WTC11 (cell line): ENCODE measurements around the gene MNAT1.

ENCODE experiments used
- AFF4 ChIP-seq: sonication (generic); formaldehyde crosslinking; IDR thresholded peaks from 2 replicates; pipeline ENCODE4 v1.8.1; 2023; ENCODE audit warnings: mild to moderate bottlenecking, missing genetic modification reagents, borderline replicate concordance
- CBFB ChIP-seq: sonication (generic); formaldehyde crosslinking; IDR thresholded peaks from 2 replicates; pipeline ENCODE4 v1.8.1; 2022; ENCODE audit warnings: mild to moderate bottlenecking, low read depth, missing genetic modification reagents
- CREM ChIP-seq: sonication (generic); formaldehyde crosslinking; IDR thresholded peaks from 2 replicates; pipeline ENCODE4 v1.8.1; 2022; ENCODE audit warnings: mild to moderate bottlenecking, missing genetic modification reagents, moderate library complexity
- CTCF ChIP-seq: fragments of 200-600 bp; IDR thresholded peaks from 2 replicates; pipeline ENCODE4 v1.8.0; 2022; ENCODE audit warnings: antibody characterized with exemption
- FOXP1 ChIP-seq: sonication (generic); formaldehyde crosslinking; IDR thresholded peaks from 2 replicates; pipeline ENCODE4 v1.8.0; 2022; ENCODE audit warnings: missing genetic modification reagents, mild to moderate bottlenecking, moderate library complexity, borderline replicate concordance
- GTF2I ChIP-seq: fragments of 250-450 bp; sonication (Bioruptor Pico); conservative IDR thresholded peaks from 2 replicates; pipeline ENCODE4 v1.4.0; 2021; ENCODE audit warnings: mild to moderate bottlenecking
- JUN ChIP-seq: sonication (generic); formaldehyde crosslinking; IDR thresholded peaks from 2 replicates; pipeline ENCODE4 v1.8.0; 2023; ENCODE audit warnings: mild to moderate bottlenecking, missing genetic modification reagents
- KAT7 ChIP-seq: sonication (generic); formaldehyde crosslinking; IDR thresholded peaks from 2 replicates; pipeline ENCODE4 v1.8.1; 2023; ENCODE audit warnings: missing genetic modification reagents, mild to moderate bottlenecking, borderline replicate concordance
- MXD4 ChIP-seq: fragments of 250-450 bp; sonication (Bioruptor Pico); IDR thresholded peaks from 2 replicates; pipeline ENCODE4 v1.8.0; 2021; ENCODE audit warnings: mild to moderate bottlenecking, moderate library complexity, borderline replicate concordance
- RELA ChIP-seq: sonication (generic); formaldehyde crosslinking; IDR thresholded peaks from 2 replicates; pipeline ENCODE4 v1.8.1; 2022; ENCODE audit warnings: missing genetic modification reagents, mild to moderate bottlenecking, borderline replicate concordance
- SP1 ChIP-seq: sonication (generic); formaldehyde crosslinking; conservative IDR thresholded peaks from 2 replicates; pipeline ENCODE4 v1.8.1; 2022; ENCODE audit warnings: missing genetic modification reagents
- ZNF263 ChIP-seq: sonication (generic); formaldehyde crosslinking; IDR thresholded peaks from 2 replicates; pipeline ENCODE4 v1.8.1; 2022; ENCODE audit warnings: low read depth, mild to moderate bottlenecking, moderate library complexity, missing genetic modification reagents
- TF ChIP-seq, protein P1 (sequence below): sonication (generic); formaldehyde crosslinking; IDR thresholded peaks from 2 replicates; pipeline ENCODE4 v1.8.1; 2022; ENCODE audit warnings: low read depth, mild to moderate bottlenecking, moderate library complexity, missing genetic modification reagents, borderline replicate concordance
- TF ChIP-seq, protein P2 (sequence below): sonication (generic); formaldehyde crosslinking; IDR thresholded peaks from 2 replicates; pipeline ENCODE4 v1.8.1; 2023; ENCODE audit warnings: mild to moderate bottlenecking, missing genetic modification reagents, moderate library complexity

- no peak for TF ChIP-seq FOXP1
- TF ChIP-seq CTCF, result no peak
- no peak for TF ChIP-seq SP1 (CRISPR knock-in tag)
- TF ChIP-seq CBFB, result no peak
- no peak for TF ChIP-seq ZNF263
- TF ChIP-seq JUN (CRISPR knock-in tag), result no peak
- TF ChIP-seq CREM (CRISPR knock-in tag), result no peak
- TF ChIP-seq GTF2I, result no peak
- no peak for TF ChIP-seq AFF4 (CRISPR knock-in tag)
- TF ChIP-seq, protein P1, sequence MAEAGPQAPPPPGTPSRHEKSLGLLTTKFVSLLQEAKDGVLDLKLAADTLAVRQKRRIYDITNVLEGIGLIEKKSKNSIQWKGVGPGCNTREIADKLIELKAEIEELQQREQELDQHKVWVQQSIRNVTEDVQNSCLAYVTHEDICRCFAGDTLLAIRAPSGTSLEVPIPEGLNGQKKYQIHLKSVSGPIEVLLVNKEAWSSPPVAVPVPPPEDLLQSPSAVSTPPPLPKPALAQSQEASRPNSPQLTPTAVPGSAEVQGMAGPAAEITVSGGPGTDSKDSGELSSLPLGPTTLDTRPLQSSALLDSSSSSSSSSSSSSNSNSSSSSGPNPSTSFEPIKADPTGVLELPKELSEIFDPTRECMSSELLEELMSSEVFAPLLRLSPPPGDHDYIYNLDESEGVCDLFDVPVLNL (CRISPR knock-in tag), result no peak
- no peak for TF ChIP-seq RELA (CRISPR knock-in tag)
- TF ChIP-seq KAT7 (CRISPR knock-in tag), result no peak
- TF ChIP-seq, protein P2, sequence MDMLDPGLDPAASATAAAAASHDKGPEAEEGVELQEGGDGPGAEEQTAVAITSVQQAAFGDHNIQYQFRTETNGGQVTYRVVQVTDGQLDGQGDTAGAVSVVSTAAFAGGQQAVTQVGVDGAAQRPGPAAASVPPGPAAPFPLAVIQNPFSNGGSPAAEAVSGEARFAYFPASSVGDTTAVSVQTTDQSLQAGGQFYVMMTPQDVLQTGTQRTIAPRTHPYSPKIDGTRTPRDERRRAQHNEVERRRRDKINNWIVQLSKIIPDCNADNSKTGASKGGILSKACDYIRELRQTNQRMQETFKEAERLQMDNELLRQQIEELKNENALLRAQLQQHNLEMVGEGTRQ (CRISPR knock-in tag), result no peak
- no peak for TF ChIP-seq MXD4 (CRISPR knock-in tag)
Observed at GRCh38 chr14:60931218-60931617, 196.7 kb downstream of the MNAT1 start.
